Measurements from ENCODE around the gene LBHD1.

LBHD1 gene

DNA sequence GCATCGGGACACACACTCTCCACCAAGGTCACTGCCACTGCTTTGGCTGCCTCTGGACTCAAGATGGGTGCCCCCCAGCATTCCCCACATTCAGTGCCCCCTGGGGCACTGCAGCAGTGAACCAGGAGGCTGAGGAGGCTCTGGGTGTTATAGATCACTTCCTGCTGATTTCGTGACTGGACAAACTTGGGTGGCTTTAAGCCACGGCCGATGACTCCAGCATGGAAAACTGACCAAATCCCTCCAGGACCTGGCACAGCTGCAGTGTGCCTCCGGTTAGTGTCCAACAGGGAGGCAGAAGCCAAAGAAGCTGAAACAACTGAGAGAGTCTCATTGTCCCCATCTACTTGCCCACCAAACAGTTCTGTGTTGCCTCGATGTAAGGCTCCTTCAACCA, 24.5 kb downstream of the LBHD1 start:
- Histone ChIP-seq H3K4me3 (ENCODE audit: low read length) (no peak overlapping the region), H3K27ac (ENCODE audit: low read length) (no peak overlapping the region), H3K4me1 (ENCODE audit: control insufficient read depth, insufficient read depth, low read length) (no peaks in the 10 kb centered on the region), H3K9me3 (ENCODE audit: control insufficient read depth, insufficient read depth, low read length) (no peaks in the 10 kb centered on the region), H3K36me3 (ENCODE audit: control insufficient read depth, insufficient read depth, low read length) (peaks cover 15% of the 10 kb centered on the region), H3K27me3 (ENCODE audit: control insufficient read depth, insufficient read depth, low read length) (no peaks in the 10 kb centered on the region)
- DNase-seq (ENCODE audit: low read depth, low spot score): no peak
- no CpG with 5 or more reads among the region's 6 CpGs for WGBS (ENCODE audit: insufficient coverage, insufficient read length)

DNA sequence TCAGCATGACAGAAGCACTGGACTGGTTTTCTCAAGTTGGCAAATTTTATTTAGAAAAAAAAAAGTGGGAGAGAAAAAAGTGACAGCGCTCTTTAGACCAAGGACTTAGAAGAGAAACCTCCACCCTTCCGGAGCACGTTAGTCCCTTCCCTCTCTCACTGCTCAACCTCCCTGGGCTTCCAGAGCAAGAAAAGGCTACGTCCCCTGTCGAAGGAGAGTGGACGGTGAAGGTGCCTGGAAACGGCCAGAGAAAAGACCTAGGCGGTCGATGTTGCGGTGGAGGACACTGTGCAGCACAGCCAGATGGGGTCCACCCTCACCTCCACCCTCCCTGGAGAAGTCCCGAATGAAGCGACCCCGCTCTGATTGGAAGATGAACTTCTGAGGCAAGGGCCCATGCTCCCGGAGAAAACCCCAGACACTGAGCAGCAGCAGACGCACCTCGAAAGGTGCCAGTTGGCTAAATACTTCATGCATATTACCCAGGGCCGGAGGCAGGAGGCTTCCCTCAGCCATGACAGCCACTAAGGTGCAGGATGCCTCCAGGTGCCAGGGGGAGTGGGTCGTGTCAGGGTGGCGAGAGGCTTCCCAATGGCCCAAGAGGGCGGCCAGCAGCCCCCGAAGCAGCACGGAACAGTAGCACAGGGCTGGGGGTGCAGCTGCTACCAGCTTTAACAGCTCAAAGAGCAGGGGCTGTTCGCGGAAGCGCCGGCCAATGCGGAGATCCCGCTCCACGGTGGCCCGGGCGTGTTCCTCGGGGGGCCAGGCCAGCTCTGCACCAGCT, 25.1 kb downstream of the LBHD1 start:
- no peaks in the 10 kb centered on the region for H3K27me3 ChIP-seq (ENCODE audit: control insufficient read depth, insufficient read depth, low read length)
- no peak for DNase-seq (ENCODE audit: low read depth, low spot score)
- H3K4me3 ChIP-seq (ENCODE audit: low read length): no peak overlapping the region
- no peaks in the 10 kb centered on the region for H3K9me3 ChIP-seq (ENCODE audit: control insufficient read depth, insufficient read depth, low read length)
- WGBS (ENCODE audit: insufficient coverage, insufficient read length): no CpG with 5 or more reads among the region's 32 CpGs
- H3K27ac ChIP-seq (ENCODE audit: low read length): no peak overlapping the region
- no peaks in the 10 kb centered on the region for H3K4me1 ChIP-seq (ENCODE audit: control insufficient read depth, insufficient read depth, low read length)
- peaks cover 15% of the 10 kb centered on the region for H3K36me3 ChIP-seq (ENCODE audit: control insufficient read depth, insufficient read depth, low read length)

DNA sequence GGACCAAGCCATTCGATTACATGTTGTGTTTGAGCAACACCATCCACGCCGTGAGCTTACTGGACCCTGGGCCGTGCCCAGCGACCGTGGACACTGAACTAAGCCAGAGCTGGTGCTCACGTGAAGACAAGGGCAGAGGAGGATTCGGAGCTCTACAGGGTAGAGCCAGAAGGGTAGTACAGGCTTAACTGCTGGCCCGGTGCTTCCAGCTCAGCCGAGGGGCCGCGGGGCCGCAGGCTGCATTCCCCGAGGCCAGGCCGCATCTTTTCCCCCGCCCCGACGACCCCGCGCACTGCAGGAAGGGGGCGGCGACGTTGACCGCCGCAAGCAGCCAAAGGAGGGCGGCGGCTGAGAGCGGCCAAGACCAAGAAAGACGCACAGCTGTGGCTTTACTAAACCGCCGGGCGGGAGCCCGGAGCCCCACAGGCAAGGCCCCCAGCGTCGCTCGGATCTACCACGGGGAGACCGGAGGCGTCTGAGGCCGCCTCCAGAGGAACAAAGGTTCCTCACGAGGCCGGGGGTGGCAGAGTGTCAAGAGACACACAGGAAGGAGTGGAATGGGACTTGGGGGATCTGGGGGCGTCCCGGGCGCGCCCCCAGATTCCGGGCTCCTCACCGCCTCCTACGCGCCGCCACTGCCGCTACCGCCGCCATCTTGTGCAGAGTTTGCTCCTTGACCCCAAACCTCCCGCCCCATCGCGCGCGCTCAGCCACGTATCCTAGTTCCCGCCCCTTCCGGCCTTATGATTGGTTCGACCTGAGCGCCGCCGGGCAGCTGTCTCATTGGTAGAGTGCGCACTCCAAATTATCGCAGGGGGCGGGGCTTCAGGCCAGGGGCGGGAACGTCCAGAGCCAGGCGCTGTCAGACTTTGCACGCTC, 25.9 kb downstream of the LBHD1 start, which contains the start of gene GANAB:
GANAB (minus strand) TSS at position 668 of the 879 bp plus-strand sequence; CDS start at position 654, 14 bp downstream.
- no CpG with 5 or more reads among the region's 73 CpGs for WGBS (ENCODE audit: insufficient coverage, insufficient read length)

DNA sequence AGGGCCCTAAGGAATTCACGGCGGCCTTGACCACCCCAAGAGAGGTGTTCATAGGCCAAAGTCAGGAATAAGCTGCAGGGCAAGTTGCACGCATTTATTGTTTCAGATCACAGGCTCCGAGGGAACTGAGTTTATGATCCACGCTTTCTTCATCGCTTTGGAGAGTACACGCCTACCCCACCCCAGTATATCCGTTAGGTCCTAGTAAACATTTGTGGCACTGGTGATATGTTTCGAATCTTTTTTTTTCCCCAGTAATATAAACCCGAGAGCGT, 26.5 kb downstream of the LBHD1 start:
- H3K4me3 ChIP-seq (ENCODE audit: low read length): peak overlapping the region; percentile 75
- no peaks in the 10 kb centered on the region for H3K4me1 ChIP-seq (ENCODE audit: control insufficient read depth, insufficient read depth, low read length)
- H3K9me3 ChIP-seq (ENCODE audit: control insufficient read depth, insufficient read depth, low read length): no peaks in the 10 kb centered on the region
- no peak overlapping the region for H3K27ac ChIP-seq (ENCODE audit: low read length)
- peaks cover 15% of the 10 kb centered on the region for H3K36me3 ChIP-seq (ENCODE audit: control insufficient read depth, insufficient read depth, low read length)
- DNase-seq (ENCODE audit: low read depth, low spot score): no peak
- H3K27me3 ChIP-seq (ENCODE audit: control insufficient read depth, insufficient read depth, low read length): no peaks in the 10 kb centered on the region
- WGBS (ENCODE audit: insufficient coverage, insufficient read length): no CpG with 5 or more reads among the region's 11 CpGs

More for the DNA sequence above, 25.9 kb downstream of the LBHD1 start, which contains the start of gene GANAB:
- Histone ChIP-seq H3K27ac (ENCODE audit: low read length) (no peak within 1 kb of the TSS), H3K9me3 (ENCODE audit: control insufficient read depth, insufficient read depth, low read length) (no peaks in the 10 kb centered on the region), H3K4me1 (ENCODE audit: control insufficient read depth, insufficient read depth, low read length) (no peaks in the 10 kb centered on the region), H3K27me3 (ENCODE audit: control insufficient read depth, insufficient read depth, low read length) (no peaks in the 10 kb centered on the region), H3K36me3 (ENCODE audit: control insufficient read depth, insufficient read depth, low read length) (peaks cover 15% of the 10 kb centered on the region), H3K4me3 (ENCODE audit: low read length) (peak within 1 kb of the TSS; percentile 75)
- peak; percentile 87 for DNase-seq (ENCODE audit: low read depth, low spot score)

DNA sequence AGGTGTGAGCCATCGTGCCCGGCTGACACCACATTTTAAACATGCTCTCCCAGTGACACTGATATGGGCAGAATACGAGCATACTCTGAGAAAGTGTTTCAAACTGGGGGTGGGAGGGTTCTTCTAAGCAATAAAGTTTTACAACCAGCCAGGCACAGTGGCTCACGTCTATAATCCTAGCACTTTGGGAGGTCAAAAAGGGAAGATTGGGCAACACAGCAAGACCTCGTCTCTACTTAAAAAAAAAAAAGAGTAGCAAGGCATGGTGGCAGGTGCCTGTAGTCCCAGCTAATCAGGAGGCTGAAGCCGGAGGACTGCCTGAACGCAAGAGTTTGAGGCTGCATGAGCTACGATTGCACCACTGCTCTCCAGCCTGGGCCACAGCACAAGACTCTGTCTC, 27.8 kb downstream of the LBHD1 start:
- Histone ChIP-seq H3K4me1 (ENCODE audit: control insufficient read depth, insufficient read depth, low read length) (no peaks in the 10 kb centered on the region), H3K36me3 (ENCODE audit: control insufficient read depth, insufficient read depth, low read length) (peaks cover 10% of the 10 kb centered on the region), H3K9me3 (ENCODE audit: control insufficient read depth, insufficient read depth, low read length) (no peaks in the 10 kb centered on the region), H3K27ac (ENCODE audit: low read length) (no peak overlapping the region), H3K4me3 (ENCODE audit: low read length) (no peak overlapping the region), H3K27me3 (ENCODE audit: control insufficient read depth, insufficient read depth, low read length) (no peaks in the 10 kb centered on the region)
- WGBS (ENCODE audit: insufficient coverage, insufficient read length): no CpG with 5 or more reads among the region's 8 CpGs
- no peak for DNase-seq (ENCODE audit: low read depth, low spot score)

DNA sequence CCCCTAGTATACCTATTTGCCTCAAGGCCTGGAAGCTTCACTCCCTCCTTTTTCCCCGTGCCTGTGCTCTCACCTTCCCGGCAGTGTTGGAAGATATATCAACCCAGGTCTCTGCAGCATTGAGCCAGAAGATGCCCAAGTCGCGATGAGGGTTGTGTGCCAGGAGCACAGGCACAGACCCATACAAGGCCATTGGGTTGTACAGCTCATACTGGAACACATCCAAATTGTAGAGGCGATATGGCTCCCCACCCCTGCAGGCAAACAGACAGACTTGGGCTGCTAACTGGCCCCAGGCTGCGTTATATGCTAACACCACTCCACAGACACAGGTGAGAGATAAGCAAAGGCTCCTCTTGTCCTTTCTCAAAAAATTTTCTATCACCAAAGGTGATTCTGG, 39.6 kb downstream of the LBHD1 start:
- WGBS (ENCODE audit: insufficient coverage, insufficient read length): no CpG with 5 or more reads among the region's 6 CpGs

DNA sequence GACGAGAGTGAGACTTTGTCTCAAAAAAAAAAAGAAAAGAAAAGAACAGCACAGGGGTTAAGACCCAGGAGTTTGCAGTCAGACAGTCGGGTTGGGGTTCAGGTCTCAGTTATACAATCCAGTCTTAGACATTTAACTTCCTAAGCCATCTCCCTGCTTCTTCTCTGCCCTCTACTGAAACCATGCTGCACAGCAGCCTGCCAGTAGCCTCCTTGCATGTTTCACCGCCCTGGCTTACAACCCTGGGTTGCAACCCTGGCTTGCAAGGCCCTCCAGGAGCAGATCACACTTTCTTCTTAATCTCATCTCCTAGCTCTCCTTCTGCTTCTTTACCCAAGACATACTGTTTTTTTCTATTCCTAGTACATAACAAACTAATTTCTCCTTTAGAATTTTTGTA, 44.4 kb downstream of the LBHD1 start:
- H3K27me3 ChIP-seq (ENCODE audit: control insufficient read depth, insufficient read depth, low read length): no peaks in the 10 kb centered on the region
- H3K4me3 ChIP-seq (ENCODE audit: low read length): no peak overlapping the region
- H3K4me1 ChIP-seq (ENCODE audit: control insufficient read depth, insufficient read depth, low read length): no peaks in the 10 kb centered on the region
- DNase-seq (ENCODE audit: low read depth, low spot score): no peak
- H3K9me3 ChIP-seq (ENCODE audit: control insufficient read depth, insufficient read depth, low read length): no peaks in the 10 kb centered on the region
- H3K27ac ChIP-seq (ENCODE audit: low read length): no peak overlapping the region
- peaks cover 54% of the 10 kb centered on the region for H3K36me3 ChIP-seq (ENCODE audit: control insufficient read depth, insufficient read depth, low read length)
- WGBS (ENCODE audit: insufficient coverage, insufficient read length): no CpG with 5 or more reads among the region's 3 CpGs

More for the DNA sequence above, 39.6 kb downstream of the LBHD1 start:
- Histone ChIP-seq H3K4me1 (ENCODE audit: control insufficient read depth, insufficient read depth, low read length) (no peaks in the 10 kb centered on the region), H3K27me3 (ENCODE audit: control insufficient read depth, insufficient read depth, low read length) (no peaks in the 10 kb centered on the region), H3K4me3 (ENCODE audit: low read length) (no peak overlapping the region), H3K9me3 (ENCODE audit: control insufficient read depth, insufficient read depth, low read length) (no peaks in the 10 kb centered on the region), H3K27ac (ENCODE audit: low read length) (no peak overlapping the region), H3K36me3 (ENCODE audit: control insufficient read depth, insufficient read depth, low read length) (peaks cover 60% of the 10 kb centered on the region)
- no peak for DNase-seq (ENCODE audit: low read depth, low spot score)

DNA sequence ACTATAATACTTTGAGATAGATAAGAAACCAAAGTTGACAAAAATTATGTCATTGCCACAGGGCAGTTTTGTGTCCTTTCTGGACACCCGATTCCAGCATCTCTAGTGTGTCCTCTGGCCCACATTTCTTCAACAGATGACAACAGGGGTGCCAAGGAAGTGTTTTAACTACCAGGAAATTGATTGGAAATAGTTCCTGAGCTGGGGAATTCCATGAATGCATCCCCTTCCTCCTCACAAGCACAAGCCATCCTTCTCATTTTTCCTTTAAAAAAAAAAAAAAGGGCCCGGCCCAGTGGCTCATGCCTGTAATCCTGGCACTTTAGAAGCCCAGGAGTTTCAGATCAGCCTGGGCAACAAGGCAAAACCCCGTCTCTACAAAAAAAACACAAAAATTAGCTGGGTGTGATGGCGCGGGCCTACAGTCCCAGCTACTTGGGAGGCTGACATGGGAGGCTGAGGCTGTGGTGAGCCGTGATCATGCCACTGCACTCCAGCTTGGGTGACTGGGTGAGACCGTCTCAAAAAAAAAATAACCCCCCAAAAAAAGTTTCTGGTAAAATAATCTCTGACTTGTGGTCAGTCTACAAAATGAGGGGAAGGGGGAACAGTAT, 49.5 kb downstream of the LBHD1 start:
- Histone ChIP-seq H3K27me3 (ENCODE audit: control insufficient read depth, insufficient read depth, low read length) (no peaks in the 10 kb centered on the region), H3K4me3 (ENCODE audit: low read length) (no peak overlapping the region; the same call in 1 of the 2 replicates), H3K36me3 (ENCODE audit: control insufficient read depth, insufficient read depth, low read length) (peaks cover 21% of the 10 kb centered on the region), H3K4me1 (ENCODE audit: control insufficient read depth, insufficient read depth, low read length) (no peaks in the 10 kb centered on the region; the same call in 1 of the 2 replicates), H3K9me3 (ENCODE audit: control insufficient read depth, insufficient read depth, low read length) (no peaks in the 10 kb centered on the region), H3K27ac (ENCODE audit: low read length) (no peak overlapping the region)
- no CpG with 5 or more reads among the region's 7 CpGs for WGBS (ENCODE audit: insufficient coverage, insufficient read length)
- no peak for DNase-seq (ENCODE audit: low read depth, low spot score)

DNA sequence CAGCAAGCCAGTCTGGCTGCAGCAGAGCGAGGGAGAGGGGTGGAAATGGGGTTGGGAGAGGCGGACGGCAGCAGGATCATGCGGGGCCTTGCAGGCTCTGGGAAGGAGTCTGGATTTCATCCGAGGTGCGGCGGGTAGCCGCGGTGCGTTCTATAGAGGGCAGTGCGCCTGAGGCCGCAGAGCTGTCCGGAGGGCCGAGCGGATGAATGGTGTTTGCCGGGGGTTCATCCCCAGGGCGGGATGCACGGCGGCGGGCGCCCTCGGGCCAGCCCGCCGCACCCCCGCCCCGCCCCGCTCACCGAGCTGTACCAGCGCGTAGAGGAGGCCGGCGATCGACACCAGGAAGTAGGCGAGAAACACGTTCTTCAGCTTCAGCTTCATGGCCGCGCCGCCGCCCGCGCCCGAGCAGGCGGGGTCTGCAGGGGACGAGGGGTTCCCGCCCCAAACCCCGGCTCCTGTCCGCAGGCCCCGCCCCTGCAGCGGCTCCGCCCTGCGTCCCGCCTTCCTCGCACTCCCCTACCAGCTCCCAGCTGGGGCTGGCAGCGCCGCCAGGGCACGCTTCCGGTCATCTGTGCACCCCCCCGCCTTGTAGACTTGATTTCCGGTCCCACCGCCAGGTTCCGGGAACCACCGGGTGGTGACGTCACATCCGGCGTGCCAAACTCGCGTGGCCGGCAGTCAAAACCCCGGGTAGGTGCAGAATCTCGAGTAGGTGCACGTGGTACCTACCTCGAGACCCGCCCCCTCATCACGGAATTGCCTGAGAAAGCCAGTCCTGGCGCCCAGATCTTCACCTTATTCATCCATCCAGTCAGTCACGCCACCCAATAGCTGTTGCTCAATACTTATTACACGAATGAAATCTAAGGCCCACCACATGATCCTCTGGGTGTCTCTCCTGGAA, 50.2 kb downstream of the LBHD1 start, which contains the start of gene B3GAT3:
B3GAT3 (minus strand) TSS at position 420 of the 904 bp plus-strand sequence; CDS start at position 381, 39 bp downstream.
- peak within 1 kb of the TSS; percentile 81 for H3K4me3 ChIP-seq (ENCODE audit: low read length)
- H3K27me3 ChIP-seq (ENCODE audit: control insufficient read depth, insufficient read depth, low read length): no peaks in the 10 kb centered on the region
- H3K36me3 ChIP-seq (ENCODE audit: control insufficient read depth, insufficient read depth, low read length): peaks cover 17% of the 10 kb centered on the region
- no peak within 1 kb of the TSS for H3K27ac ChIP-seq (ENCODE audit: low read length)
- WGBS (ENCODE audit: insufficient coverage, insufficient read length): no CpG with 5 or more reads among the region's 77 CpGs
- no peaks in the 10 kb centered on the region for H3K9me3 ChIP-seq (ENCODE audit: control insufficient read depth, insufficient read depth, low read length)
- no peaks in the 10 kb centered on the region; the same call in 1 of the 2 replicates for H3K4me1 ChIP-seq (ENCODE audit: control insufficient read depth, insufficient read depth, low read length)
- peak; percentile 97 for DNase-seq (ENCODE audit: low read depth, low spot score)
